HG03280 (cell line): ENCODE results near the gene LHPP.

Experiments
- ATAC-seq: cut with Tn5 transposase; IDR thresholded peaks from one replicate; pipeline ENCODE4 v1.9.1; 2021; ENCODE audit warnings: mild to moderate bottlenecking, moderate library complexity; ENCODE audit not compliant: unreplicated experiment

LHPP gene

DNA sequence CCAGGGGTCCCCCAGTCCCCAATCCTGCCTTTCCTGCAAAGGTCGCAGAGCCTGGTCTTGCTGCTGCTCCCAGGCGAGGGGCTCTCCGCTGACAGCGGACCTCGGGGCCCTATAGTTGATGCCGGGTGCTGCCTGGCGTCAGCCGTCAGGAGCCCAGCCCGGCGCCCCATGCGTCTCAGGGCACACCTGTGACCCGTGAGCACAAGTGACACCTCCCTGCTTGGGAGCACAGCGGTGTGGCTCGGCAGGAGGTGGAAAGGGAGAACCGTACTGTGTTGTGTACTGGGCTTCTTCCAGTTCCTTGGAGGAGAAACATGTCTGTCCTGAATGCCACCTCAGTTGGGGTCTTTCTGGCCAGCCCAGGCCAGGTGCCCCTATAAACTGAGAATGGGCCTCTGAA is 56.7 kb downstream of the LHPP start:
- no peak for ATAC-seq

DNA sequence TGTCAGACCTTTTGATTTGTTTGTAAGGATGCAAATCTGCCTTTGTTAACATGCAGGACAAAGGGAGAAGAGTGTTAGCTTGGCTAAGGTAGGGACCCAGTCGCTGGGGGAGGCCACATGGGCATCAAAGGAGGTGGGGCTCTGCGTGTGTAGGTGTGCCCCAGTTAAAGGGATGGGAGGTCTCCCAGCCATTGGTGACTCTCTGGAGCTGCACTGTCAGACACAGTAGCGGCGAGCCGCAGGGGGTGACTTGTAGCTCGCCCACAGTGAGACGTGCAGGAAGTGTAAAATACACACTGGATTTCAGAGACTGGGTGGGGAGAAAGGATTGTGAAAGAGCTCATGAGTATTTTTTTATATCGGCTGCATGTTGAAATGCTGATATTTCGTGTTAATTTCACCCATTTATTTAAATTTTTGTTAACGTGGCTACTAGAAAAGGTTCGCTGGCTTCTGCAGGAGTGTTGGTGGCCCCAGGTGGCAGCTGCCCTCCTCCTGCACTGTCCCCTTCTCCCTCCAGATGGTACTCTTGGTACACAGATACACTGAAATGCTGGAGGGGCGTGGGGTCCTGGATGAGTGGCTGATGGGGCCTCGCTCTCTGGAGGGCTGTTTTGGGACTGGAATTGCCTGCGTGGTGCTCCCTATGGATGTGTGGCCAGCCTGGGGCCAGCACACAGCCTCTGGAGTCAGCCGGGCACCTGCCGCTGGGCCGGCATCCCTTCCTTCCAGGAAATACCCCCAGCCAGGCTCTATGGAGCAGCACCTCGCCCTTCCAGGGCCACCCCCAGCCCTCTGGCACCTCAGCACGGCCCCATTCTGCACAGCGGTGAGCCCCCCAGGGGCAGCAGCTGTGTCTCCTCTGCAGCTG is 59.2 kb downstream of the LHPP start:
- no peak for ATAC-seq

DNA sequence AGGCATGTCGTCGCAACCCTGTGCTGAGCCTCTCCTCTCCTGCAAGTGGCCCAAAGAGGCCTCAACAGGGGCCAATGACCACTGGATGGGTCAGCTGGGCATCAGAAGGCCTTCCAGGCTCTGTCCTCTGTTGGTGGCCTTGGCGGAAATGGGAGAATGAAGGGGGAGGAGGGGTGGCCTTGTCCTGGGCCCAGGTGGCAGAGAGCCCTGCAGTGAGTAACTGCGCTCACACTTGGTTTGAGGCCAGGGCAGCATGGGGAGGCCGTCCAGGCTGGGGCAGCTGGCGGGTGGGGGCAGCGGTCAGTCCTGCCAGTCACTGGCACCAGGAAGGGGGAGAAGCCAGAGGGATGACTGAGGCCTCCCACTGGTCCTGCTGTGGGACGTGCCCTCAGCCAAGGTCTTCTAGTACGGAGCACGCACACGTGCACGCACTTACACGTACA is 59.8 kb downstream of the LHPP start:
- ATAC-seq = no peak

DNA sequence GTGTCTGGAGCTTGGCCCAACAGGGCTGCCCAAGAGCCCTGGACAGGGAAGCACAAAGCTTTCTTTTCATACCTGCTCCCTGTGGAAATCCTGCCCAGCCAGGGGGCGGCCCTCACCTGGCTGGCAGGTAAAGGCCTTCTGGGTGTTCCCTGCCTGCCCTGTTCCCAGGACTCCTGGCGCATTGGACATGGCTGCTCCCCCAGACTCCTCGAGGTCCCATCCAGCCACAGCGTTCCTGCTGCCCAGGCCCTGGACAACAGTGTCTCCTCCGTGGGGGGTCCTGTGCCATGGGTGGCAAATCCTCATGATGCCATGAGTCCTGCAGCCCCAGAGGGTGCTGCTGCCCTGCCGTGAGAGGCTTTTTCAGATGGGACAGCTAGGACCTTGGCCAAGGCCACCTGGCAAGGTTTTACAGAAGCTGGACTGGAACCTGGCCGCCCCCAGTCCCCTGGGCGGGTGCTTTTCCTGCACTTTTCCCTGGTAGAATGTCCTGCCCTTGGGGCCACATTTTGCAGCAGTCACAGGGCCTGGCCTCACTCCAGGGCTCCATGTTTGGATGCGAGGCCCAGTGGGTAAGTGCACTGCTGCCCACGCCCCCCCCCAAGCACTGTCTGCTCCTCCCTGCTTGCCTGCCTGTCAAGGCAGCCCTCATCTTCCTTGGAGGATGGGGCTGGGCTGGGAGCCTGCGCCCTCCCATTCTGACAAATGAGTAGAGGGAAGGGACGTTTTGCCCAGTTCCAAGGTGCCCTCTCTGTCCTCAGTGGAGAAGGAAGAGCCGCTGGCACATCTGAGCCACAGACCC is 60.7 kb downstream of the LHPP start:
- ATAC-seq = no peak

DNA sequence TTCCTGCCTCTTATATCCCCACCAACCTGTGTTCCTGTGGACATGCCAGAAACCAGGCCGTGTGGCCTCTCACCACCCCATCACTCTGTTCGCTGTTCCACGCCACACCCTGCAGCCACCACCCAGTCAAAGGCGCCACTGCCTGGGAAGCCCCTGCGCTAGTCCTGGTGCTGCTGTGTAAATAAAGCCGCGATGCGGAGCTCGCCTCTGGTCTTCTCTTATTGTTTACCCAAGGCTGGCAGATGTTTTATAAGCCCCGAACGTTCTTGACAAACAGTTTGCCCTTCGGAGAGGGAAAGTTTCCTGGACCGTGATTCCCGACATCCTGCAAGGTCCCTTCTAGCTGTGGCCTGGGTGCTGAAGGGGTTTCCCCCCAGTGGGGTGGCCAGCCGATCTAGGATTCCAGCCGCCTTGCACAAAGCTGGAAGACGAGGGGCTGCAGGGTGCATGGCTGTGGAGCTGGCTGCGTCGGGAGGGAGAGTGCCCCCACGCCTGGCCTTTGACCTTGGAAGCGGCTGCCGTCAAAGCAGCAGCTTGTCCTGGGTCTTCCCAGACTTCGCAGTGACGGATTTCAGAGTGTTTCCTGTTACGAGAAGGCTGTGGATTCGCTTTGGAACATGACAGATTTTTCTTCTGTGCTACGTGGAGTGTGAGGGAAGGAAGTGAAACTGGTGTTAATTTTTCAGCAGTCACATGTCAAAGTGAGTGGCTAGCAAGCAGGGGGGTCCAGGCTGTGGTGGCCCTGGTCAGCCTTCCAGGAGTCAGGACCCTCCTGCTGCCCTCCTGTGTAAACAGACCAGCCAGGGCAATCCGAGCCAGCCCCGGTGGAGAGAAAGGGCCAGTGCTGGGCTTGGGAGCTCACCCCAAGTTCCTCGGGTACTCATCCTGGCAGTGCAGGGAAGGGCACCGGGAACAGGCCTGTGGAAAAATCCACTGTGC is 61.6 kb downstream of the LHPP start:
- no peak for ATAC-seq

DNA sequence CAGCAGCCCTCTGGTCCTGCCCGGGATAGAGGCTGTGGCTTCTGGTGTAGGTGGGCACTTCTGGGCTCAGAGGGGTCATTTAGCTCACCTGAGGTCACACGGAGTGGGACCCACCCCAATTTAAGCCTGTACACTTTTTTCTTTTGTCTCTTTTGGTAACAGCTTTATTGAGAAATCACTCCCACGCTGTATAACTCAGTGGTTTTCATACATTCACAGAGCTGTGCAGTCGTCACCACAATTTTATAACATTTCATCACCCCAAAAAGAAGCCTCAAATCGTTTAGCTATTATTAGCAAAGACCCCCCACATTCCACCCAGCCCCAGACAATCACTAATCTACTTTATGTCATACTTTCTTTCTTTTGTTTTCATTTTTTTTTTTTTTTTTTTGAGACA is 62.3 kb downstream of the LHPP start:
- no peak for ATAC-seq

DNA sequence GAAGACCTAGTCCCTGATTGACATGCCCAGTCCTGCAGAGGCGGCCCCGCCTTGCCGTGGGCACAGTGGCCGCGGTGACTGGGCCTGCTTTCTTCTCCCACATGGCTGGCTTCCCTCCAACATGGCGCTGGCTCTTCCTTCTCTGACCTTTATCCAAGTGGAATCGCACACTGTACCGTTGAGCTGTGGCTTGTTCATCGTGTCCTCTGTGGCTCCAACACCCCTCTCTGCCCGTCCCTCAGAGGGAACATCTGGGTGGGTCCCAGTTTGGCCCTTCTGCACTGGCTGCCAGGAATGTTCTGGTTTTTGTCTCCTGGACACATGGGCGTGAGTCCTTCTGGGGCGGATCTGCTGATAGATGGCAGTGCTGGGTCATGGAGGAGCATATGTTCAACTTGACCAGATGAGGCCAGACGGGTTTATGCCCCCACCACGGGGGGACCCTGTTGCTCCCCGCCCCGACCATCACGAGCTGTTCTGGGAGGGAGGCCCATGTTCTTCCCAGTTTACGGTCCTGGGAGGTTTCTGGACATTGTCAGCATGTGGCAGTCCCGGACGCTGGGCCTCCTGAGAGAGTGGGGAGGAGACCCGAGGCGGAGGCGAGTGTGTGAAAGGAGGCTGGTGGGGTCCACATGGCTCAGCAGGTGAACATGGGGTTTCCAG is 63.5 kb downstream of the LHPP start:
- ATAC-seq = no peak

DNA sequence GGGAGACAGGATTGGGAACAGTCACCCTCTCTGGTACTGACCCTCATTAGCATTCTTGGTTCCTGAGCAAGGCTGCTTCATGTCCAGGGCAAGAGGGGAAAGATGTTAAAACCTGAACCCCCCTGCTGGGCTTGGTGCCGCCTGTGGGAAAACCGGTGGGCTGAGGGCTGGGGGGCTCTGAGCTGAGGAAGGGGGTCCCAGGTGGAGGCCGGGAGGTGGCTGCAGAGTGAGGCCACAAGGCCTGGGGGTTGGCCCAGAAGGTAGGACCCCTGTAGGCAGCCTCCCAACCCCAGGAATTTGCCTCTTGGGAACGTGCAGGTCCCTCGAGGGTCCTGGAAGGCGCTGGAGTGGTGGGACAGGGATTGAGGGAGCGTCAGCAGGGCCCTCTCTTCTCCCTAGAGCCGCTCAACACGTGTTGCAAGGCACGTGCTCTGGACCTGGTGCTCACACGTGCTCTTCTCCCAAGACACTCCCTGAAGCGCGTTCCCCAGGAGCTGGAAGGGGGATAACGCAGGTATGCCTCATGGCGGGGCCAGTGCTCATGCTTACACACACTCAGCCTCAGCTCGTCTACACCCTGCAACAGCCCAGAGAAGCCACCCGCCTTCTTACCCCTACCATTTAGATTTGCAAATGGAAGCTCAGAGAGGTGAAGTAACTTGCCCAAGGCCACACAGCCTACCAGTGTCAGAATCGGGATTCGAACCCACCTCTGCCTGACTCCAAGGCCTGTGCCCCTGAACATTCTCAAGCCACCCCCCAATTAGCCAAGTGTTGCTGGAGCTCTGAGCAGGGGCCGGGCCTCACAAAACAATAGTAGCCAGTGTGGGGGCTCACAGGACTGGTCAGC is 64.4 kb downstream of the LHPP start:
- ATAC-seq = no peak

DNA sequence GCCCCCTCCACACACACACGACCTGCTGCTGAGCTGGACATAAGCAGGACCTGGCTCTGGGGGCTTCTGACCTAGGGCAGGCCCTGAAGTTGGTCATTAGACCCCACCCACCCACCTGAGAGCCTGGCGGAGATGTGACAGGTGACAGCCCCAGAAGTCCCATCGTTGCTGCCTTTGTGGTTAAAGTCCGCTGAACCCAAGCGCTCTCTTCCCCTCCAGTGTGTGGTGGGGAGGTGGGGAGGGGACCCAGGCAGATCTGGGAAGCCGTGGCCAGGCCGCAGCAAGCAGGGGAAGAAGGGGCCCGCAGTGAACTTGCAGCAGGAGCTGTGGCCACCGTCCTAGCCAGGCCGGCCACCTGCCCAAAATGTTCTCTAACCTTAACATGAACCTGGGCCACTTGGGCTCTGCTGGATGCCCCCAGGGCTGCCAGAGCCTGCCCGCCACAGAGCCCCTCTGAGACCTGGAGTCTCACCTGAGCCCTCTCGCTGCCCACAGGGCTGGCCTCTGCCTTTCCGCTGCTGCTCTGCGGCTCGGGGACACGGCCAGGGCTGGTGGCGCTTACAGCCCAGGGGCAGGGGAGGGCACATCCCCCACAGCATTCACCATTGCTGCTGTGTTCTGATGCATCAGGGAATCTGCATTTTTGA is 65.1 kb downstream of the LHPP start:
- no peak for ATAC-seq

DNA sequence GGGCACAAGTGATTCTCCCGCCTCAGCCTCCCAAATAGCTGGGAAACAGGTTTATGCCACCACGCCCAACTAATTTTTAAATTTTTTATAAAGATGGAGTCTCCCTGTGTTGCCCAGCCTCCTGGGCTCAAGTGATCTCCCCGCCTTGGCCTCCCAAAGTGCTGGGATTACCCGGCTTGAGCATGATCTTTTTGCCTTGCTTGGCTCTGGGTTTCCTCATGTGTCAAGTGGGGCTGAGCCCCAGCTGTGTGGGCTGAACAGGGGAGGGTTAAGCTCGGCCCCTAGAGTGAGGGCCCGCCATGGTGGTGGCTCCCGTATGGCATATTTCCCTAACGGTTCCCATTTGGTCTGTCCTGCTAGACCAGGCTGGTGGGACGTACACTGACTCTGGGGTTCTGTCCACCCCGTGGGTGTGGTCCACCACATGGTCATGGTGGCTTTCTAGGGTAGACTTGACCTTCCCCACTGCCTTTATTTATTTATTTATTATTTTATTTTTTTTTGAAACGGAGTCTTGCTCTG is 66.3 kb downstream of the LHPP start:
- ATAC-seq = no peak

DNA sequence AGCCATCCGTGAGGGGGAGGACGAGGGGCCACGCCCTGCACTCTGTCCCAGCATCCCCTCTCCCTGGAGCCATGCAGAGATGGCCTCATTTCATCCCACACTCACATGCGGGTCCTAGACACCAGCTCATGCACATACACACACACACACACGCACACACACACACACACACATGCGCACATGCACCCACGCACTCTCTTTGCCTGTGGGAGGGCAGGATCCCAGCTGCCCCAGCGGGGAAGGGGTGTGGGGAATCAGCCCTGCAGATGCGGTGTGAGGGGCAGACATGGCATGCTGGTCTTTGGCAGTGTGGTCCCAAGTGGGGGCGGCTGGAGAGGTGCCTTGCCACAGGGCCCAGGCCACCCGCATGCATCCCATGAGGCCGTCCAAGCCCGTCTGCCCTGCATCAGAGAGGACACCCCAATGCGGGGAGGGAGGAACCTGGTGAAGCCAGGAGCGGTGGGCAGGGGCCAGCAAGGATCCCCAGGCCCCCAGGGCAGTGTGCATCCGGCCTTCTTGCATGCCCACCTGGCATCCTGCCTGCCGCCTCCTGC is 68.1 kb downstream of the LHPP start:
- ATAC-seq = peak; percentile 7

DNA sequence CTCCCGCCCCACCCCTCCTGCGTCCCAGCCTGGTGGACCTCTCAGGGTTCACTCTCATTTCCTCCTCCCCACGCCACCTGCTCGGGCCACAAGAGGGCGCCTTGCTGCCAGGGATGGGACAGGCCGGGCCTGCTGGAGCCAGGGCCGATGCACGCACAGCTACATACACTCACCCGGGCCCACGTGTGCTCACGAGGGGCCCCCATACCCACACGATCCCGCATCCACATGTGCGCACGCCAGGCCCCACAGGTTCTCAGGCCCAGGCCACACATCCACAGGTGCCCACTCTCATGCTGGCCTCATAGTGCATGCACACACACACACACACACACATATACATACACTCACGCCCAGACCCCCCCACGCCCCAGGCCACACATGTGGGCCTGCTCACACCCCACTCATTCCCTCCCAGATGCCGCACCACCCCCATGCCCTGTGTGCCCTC is 68.6 kb downstream of the LHPP start:
- ATAC-seq = peak; percentile 86

DNA sequence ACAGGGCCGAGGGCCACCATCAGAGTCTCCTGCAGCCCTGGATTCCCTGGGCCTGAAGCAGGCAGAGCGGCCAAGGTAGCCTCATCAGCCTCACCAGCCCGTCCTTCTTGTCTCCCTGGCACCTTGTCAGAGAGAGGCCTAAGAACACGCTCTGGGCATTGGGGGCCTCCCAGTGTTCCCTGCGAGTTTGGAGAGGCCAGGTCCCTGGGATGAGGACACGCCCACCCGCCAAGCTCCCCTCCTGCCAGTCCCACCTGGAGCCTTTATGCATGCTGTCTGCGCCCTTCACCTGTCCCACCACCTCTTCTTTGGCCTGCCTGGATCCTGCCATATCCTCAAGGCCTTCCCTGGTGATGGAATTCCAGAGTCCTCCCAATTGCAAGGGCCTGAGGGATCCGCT is 69.2 kb downstream of the LHPP start:
- ATAC-seq = no peak

DNA sequence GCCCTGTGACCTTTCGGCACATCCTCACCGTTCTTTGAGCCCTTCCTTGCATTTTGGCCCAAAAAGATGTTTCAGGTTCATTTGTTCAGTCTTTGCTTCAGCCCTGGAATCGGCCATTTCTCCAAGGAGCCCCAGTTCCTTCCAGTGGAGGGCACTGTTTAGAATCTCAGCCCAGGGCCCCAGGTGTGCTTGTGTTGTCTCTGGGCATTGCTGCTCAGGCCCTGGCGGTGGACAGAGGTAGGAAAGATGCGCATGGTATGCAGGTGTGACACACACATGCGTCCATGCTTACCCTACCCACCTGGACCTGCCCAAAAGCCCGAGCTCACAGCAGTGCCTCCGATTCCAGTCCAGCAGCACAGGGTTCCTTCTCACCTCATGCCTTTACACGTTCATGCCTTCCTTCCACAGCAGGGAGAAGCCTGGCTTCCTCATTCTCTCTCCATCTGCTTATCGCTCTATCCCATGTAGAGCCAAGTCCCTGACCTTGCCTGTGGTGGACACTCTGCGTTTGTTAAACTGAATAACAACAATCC is 70.6 kb downstream of the LHPP start:
- ATAC-seq = peak; percentile 40

DNA sequence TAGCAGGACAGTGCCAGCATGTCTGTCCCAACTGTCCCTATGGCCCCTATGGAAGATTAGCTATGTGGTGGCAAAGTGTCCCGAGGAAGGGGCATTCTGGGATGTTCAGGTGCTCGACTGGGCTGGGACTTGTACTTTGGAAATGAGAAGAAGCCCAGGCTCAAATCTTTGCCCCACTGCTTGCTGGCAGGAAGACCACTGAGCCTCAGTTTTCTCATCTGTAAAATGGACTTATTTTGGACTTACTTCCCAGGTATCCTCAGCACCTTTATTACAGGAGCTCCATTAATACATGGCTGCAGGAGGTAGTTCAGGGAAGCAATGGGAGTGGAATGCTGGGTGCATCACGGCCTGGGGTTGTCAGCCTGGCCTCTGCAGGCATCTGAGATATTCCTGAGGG is 71.2 kb downstream of the LHPP start:
- ATAC-seq = no peak

DNA sequence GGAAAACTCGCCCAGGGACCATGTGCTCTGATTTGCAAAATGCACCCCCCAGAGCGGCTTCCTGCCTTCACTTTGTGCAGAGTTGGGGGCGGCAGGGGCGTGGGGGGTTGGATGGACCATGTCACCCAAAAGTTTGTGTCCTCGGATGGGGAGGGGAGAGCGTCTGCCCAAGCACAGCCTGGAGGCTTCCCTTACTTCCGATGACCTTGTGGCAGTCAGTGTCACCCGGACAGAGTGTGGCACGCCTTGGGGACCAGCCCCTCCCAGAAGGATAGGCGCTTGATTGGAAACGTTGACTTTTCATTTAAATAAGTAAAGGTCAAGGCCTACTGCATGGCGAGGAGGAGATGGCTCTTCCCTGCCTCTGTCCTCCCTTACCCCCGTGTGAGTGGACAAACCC is 71.6 kb downstream of the LHPP start:
- no peak for ATAC-seq

DNA sequence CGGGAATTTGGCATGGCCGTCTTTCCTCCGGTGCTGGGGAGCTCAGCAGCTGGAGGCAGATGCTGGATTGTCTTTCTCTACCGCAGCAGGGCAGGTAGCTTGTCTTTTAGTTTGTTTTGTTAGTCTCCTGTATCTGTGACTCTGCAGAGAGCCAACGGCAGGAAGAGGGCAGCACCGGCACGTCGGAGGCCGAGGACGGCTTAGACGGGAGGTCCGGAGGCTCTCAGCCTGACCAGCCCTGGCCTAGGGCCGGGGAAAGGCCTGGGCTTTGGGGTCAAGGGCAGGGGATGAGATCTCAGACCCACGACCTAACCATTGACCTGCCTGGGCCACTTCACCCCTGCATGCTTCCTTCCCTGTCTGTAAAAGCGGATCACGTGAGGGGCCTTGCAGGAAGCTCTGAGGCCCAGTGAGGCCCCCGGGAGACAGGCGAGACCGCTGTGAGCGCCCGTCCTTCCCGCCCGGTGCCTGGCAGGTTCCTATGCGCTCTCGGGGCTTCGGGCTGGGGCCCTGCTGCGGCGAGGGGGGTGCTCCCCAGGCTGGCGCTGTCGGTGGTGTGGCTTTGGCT is 72.7 kb downstream of the LHPP start:
- ATAC-seq = no peak
